Activated CD8-positive, alpha-beta memory T cell treated with anti-CD3 and anti-CD28 coated beads, Interleukin-2, amount 50 U/mL, for 1 hour (primary cell): ENCODE results near the gene KCNH3.
"Not testable (repeated sequence)": the region's sequence is repeated elsewhere in the genome, so short reads cannot be mapped to it uniquely, and the experiment has no call there.

Source experiments
- DNase-seq: peaks from one replicate; pipeline ENCODE4 v3.0.0-alpha.2; 2020; ENCODE audit errors: extremely low read depth

The KCNH3 gene

GRCh38 chr12:49538510-49539403 is at the start of gene KCNH3:
Gene KCNH3, plus strand, starts transcription at chr12:49539030. Its CDS starts 387 bp downstream, at chr12:49539417.
- DNase-seq = peak; percentile 76

- no peak for DNase-seq
Observed at GRCh38 chr12:49489154-49489553, 49.7 kb upstream of the KCNH3 start.

GRCh38 chr12:49489720-49490119 is 49.1 kb upstream of the KCNH3 start:
- DNase-seq = no peak

- no peak for DNase-seq
Observed at GRCh38 chr12:49491823-49492222, 47.0 kb upstream of the KCNH3 start.

GRCh38 chr12:49493900-49494299 is 44.9 kb upstream of the KCNH3 start:
- no peak for DNase-seq

GRCh38 chr12:49496417-49497360 is 42.1 kb upstream of the KCNH3 start:
- no peak for DNase-seq

GRCh38 chr12:49501895-49502294 is 36.9 kb upstream of the KCNH3 start:
- DNase-seq = no peak

- DNase-seq = no peak
Observed at GRCh38 chr12:49502590-49502989, 36.2 kb upstream of the KCNH3 start.

GRCh38 chr12:49503674-49504180 is 35.1 kb upstream of the KCNH3 start:
- no peak for DNase-seq

- no peak for DNase-seq
Observed at GRCh38 chr12:49505672-49506071, 33.2 kb upstream of the KCNH3 start.

GRCh38 chr12:49507139-49507538 is 31.7 kb upstream of the KCNH3 start:
- no peak for DNase-seq

GRCh38 chr12:49509681-49510080 is 29.1 kb upstream of the KCNH3 start:
- not testable (repeated sequence) for DNase-seq

- no peak for DNase-seq
Observed at GRCh38 chr12:49511410-49511809, 27.4 kb upstream of the KCNH3 start.

GRCh38 chr12:49512546-49512945 is 26.3 kb upstream of the KCNH3 start:
- no peak for DNase-seq

- no peak for DNase-seq
Observed at GRCh38 chr12:49515266-49515665, 23.6 kb upstream of the KCNH3 start.

- no peak for DNase-seq
Observed at GRCh38 chr12:49518914-49519573, 19.8 kb upstream of the KCNH3 start.

- no peak for DNase-seq
Observed at GRCh38 chr12:49519574-49519936, 19.3 kb upstream of the KCNH3 start.

GRCh38 chr12:49521389-49521788 is 17.4 kb upstream of the KCNH3 start:
- DNase-seq = no peak

GRCh38 chr12:49524660-49525324 is 14.0 kb upstream of the KCNH3 start:
- no peak for DNase-seq

GRCh38 chr12:49525942-49526341 is 12.9 kb upstream of the KCNH3 start:
- DNase-seq = no peak
